ENCODE measurements around the gene ALDH1B1.

ALDH1B1 gene

DNA sequence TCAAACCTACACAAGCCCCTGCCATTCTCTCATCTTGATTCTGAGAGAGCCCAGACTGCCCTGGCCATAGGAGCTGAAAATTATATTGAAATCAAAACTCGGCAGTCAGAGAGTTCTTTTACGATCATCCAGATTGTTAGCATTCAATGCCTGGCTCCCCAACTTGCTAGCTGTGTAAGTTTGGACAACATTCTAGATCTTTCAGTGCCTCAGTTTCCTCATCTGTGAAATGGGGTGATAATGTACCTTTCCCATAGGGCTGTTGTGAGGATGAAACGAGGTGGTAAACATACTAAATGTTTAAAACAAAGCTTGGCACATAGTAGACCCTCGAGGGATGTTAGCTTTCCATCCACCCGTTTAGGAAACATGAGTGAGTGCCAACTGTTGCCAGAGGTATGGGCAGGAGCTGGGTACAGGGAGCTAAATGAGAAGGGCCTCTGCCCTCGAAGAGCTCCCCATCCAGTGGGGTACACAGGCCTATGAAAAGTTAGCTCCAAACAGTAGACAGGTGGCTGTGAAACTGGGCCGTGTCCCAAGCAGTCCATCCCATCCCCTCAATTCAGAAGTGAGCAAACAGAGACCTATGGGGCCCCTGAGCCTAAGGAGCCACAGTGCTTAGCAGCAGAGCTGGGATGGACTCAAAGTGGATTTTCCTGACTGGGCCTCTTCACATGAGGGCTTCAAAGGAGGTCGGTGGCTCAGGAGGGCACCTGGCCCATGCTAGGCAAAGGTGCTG lies 49.0 kb downstream of the ALDH1B1 start:
- no peak for DNase-seq (ENCODE audit: low read depth)

DNA sequence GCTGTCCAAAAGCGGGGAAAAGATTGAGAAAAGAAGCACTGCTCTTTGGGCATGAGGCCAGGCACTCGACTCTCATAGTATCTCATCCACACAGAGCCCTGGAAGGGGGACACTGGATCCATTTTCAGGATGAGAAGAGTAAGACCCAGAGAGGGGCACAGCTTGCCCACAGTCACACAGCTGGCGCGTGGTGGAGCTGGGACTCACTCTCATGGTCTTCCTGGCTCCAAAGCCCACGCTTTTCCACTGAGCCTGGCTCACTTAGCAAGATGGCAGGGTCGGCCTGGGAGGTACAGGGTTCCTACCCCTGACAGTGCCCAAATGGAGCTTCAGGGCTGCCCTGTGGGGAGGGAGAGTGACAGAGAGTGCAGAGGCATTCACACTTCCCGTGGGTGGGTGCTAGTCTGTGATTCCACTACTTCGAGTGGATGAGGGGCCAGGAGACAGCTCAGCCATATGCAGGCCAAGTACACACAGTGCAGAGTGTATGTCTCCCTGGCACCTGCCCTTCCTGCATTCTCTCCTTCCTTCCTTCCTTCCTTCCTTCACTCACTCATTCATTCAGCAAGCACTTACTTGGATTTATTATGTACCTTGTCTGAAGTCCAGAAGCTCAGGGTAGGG lies 50.1 kb downstream of the ALDH1B1 start:
- DNase-seq (ENCODE audit: low read depth), result no peak

DNA sequence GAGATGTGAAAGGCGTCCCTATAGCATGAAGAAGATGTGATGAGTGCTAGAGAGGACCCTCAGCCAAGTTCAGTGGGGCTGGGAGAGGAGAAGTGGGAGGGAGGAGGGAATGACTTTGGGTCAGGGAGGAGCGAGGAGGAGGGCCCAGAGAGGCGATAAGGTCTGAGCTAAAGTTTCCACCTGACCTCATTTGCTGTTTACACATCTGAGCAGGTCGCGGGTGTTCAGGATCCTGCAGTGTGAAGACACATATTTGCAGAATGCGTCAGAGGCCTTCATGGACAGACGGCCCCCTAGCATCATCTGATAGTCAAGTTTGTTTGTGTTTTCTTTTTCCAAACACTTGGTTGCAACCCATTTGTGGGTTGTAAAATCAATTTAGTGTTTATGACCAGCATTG lies 50.7 kb downstream of the ALDH1B1 start:
- no peak for DNase-seq (ENCODE audit: low read depth)

DNA sequence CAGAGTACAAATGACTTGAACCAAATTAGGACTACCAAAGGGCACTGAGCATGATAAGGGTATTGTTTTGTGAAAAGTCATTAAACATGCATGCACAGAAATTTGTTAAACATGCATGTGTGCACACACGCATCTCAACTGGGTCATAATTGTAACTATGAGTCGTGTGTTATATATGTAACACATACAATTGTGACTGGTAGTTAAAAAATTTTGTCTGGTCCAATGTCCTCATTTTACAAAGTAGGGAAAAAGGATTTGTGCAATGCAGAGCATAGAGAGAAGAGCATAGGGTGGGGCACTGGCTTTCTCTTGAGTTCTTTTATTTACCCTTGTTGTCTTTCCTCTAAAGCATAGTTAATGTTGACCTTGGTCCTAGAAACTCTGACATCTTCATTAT lies 51.1 kb downstream of the ALDH1B1 start:
- DNase-seq (ENCODE audit: low read depth), result no peak

DNA sequence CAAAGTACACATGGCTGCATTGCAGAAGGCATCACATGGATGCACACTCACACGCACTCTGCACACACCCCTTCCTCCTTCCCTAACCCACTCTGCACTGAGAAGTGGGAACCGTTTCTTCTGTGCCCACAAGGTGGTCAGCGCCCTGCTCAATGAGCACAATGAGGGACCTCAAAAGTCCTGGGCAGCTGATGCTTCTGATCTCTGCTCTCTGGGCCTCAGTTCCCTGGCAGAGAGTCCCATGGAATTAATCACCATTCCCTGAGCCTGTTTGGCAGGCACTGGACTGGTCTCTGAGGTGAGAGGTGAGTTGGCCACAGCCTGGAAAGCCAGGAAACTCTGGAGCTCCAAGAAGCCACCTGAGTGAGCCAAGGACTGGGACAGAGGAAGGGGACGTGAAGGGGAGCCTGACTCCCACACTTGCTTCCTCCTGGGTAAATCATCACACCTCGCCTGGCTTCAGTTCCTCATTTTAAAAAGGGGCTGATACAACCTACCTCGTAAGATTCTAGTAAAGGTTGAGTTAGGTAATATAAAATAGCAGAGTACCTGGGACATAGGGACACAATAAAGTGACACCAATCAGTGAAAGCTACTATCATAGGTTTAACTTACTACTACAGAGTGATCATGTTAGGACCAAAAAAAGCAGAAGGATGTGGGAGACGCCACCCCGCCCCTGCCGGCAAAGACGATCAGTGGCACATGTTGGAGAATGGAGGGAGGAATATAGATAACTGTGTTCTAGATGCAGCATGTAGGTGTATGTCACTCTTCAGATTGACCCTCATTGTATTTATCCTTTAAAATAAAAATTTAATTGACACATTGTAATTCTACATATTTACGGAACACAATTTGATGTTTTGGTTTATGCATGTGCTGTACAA lies 52.9 kb downstream of the ALDH1B1 start:
- no peak for DNase-seq (ENCODE audit: low read depth)

DNA sequence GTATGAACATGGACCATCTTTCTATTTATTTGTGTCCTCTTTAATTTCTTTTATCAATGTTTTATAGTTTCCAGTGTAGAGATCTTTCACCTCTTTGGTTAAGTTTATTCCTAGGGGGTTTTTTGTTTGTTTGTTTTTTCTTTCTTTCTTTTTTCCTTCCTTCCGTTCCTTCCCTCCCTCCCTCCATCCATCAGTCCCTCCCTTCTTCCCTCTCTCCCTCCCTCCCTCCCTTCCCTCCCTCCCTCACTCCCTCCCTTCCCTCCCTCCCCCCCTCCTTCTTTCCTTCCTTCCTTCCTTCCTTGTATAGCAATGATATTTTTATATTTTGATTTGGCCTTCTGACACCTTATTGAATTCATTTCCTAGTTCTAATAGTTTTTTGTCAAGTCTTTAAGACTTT lies 55.2 kb downstream of the ALDH1B1 start:
- no peak for DNase-seq (ENCODE audit: low read depth)
